ENCODE measurements around the gene UBAC1. TPM values are rescaled to one million over a fixed set of nuclear protein-coding genes. Genes with fewer than 3 reads are reported as not detected.

The UBAC1 gene
- total and polyA plus RNA-seq, 9 of the 15 experiments (the other 6 are each of a cell fraction or from before 2014, with no cell fraction given) = 94.0 to 399 (median 228) TPM

- TF ChIP-seq CHD4 (IDR thresholded peaks at IDR 0.05; ENCODE audit: insufficient read depth, insufficient replicate concordance, low read depth, low read length, poor library complexity, severe bottlenecking) = no peak
- no peak for TF ChIP-seq TAF1 (IDR thresholded peaks at IDR 0.05; ENCODE audit: control insufficient read depth, extremely low read depth, insufficient read depth, low read length, severe bottlenecking)
- no peak for TF ChIP-seq SMARCB1 (IDR thresholded peaks at IDR 0.05; ENCODE audit: insufficient read length, low read depth)
- TF ChIP-seq, protein P1, sequence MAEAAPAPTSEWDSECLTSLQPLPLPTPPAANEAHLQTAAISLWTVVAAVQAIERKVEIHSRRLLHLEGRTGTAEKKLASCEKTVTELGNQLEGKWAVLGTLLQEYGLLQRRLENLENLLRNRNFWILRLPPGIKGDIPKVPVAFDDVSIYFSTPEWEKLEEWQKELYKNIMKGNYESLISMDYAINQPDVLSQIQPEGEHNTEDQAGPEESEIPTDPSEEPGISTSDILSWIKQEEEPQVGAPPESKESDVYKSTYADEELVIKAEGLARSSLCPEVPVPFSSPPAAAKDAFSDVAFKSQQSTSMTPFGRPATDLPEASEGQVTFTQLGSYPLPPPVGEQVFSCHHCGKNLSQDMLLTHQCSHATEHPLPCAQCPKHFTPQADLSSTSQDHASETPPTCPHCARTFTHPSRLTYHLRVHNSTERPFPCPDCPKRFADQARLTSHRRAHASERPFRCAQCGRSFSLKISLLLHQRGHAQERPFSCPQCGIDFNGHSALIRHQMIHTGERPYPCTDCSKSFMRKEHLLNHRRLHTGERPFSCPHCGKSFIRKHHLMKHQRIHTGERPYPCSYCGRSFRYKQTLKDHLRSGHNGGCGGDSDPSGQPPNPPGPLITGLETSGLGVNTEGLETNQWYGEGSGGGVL (CRISPR knock-in tag; IDR thresholded peaks at IDR 0.05) = no peak
- no peak for TF ChIP-seq NFIX (CRISPR knock-in tag; IDR thresholded peaks at IDR 0.05; ENCODE audit: low read depth)
- TF ChIP-seq YY1 (IDR thresholded peaks at IDR 0.05; ENCODE audit: borderline replicate concordance in 1 of 3, control insufficient read depth in 1 of 3, extremely low read depth in 1 of 3, insufficient read depth in 3 of 3, insufficient read length in 1 of 3, insufficient replicate concordance in 2 of 3, low read depth in 1 of 3, low read length in 2 of 3) = no peak
- TF ChIP-seq SAP30 (IDR thresholded peaks at IDR 0.05; ENCODE audit: borderline replicate concordance, insufficient read depth, low read depth, low read length, poor library complexity, severe bottlenecking) = peak; percentile 87
- TF ChIP-seq NCOA4 (IDR thresholded peaks at IDR 0.05; ENCODE audit: partially characterized antibody) = no peak
- TF ChIP-seq ATF6 (CRISPR knock-in tag; IDR thresholded peaks at IDR 0.05) = peak; percentile 99
- TF ChIP-seq ATF7 (IDR thresholded peaks at IDR 0.05) = no peak
- no peak for TF ChIP-seq ZBTB12 (CRISPR knock-in tag; IDR thresholded peaks at IDR 0.05)
- no peak for TF ChIP-seq SMARCE1 (IDR thresholded peaks at IDR 0.05)
- TF ChIP-seq ZFP1 (CRISPR knock-in tag; IDR thresholded peaks at IDR 0.05) = no peak
- TF ChIP-seq ZNF609 (CRISPR knock-in tag; IDR thresholded peaks at IDR 0.05; ENCODE audit: borderline replicate concordance) = peak; percentile 28; the same call in 1 of the 2 replicates
- no peak for TF ChIP-seq ZNF239 (CRISPR knock-in tag; IDR thresholded peaks at IDR 0.05)
- TF ChIP-seq FOXA3 (CRISPR knock-in tag; conservative IDR thresholded peaks at IDR 0.05 in 1 of 2, IDR thresholded peaks at IDR 0.05 in 1 of 2) = peak in 1 of 2 experiments; percentile 40; a peak in 2 of 4 replicates
These were observed 10.7 kb upstream of the UBAC1 start (continued) for GRCh38 chr9:135971892-135972291.
